Measurements from ENCODE around the gene CYP2C19. TPM values are rescaled to one million over a fixed set of nuclear protein-coding genes. Genes with fewer than 3 reads are reported as not detected.
"Not testable (repeated sequence)": the region's sequence is repeated elsewhere in the genome, so short reads cannot be mapped to it uniquely, and the experiment has no call there.

CYP2C19 gene
- total and polyA plus RNA-seq, 8 donors, result 0.31 to 135 (median 10.3) TPM

- intact Hi-C loops (cut with DNase I; ENCODE audit: low total_unique reads), result no loop called here
- DNase-seq, result no peak
- H3K4me3 ChIP-seq, result no peak overlapping the region
- peaks cover 0 to 7% (median 0%) of the 10 kb centered on the region in 4 donors for H3K9me3 ChIP-seq
- no peaks in the 10 kb centered on the region for H3K27me3 ChIP-seq
- no peak for TF ChIP-seq POLR2A (IDR thresholded peaks at IDR 0.05)
- no peak for TF ChIP-seq EP300 (IDR thresholded peaks at IDR 0.05)
- H3K4me1 ChIP-seq, result no peaks in the 10 kb centered on the region
- H3K27ac ChIP-seq, result no peak overlapping the region
- 83 to 96% (median 91%) methylated on average over 1 of the region's 1 CpG for whole genome bisulfite sequencing, 5 donors
- H3K36me3 ChIP-seq, result no peaks in the 10 kb centered on the region
These were observed 116.2 kb downstream of the CYP2C19 start for GRCh38 chr10:94878649-94879048.

- Histone ChIP-seq H3K36me3 (no peaks in the 10 kb centered on the region), H3K9me3 (peaks cover 0 to 7% (median 0%) of the 10 kb centered on the region in 4 donors), H3K27me3 (no peaks in the 10 kb centered on the region), H3K4me3 (no peak overlapping the region), H3K4me1 (no peaks in the 10 kb centered on the region), H3K27ac (no peak overlapping the region)
- no peak for DNase-seq
- intact Hi-C loops (cut with DNase I; ENCODE audit: low total_unique reads), result no loop called here
- TF ChIP-seq CTCF (IDR thresholded peaks at IDR 0.05) (no peak), POLR2A (IDR thresholded peaks at IDR 0.05) (no peak), EP300 (IDR thresholded peaks at IDR 0.05) (no peak), POLR2AphosphoS5 (IDR thresholded peaks at IDR 0.05) (no peak)
- WGBS, 5 donors, result 86 to 100% (median 89%) methylated on average over 1 of the region's 1 CpG
These were observed 116.7 kb downstream of the CYP2C19 start for GRCh38 chr10:94879214-94879613.

- Histone ChIP-seq H3K36me3 (no peaks in the 10 kb centered on the region), H3K9me3 (peaks cover 0 to 12% (median 5%) of the 10 kb centered on the region in 4 donors), H3K27me3 (no peaks in the 10 kb centered on the region), H3K4me3 (no peak overlapping the region), H3K4me1 (no peaks in the 10 kb centered on the region), H3K27ac (no peak overlapping the region)
- intact Hi-C loops (cut with DNase I; ENCODE audit: low total_unique reads), result no loop called here
- WGBS, 5 donors, result 69 to 75% (median 74%) methylated on average over 3 of the region's 3 CpGs
- DNase-seq, result no peak
- no peak for TF ChIP-seq CTCF (IDR thresholded peaks at IDR 0.05)
- no peak for TF ChIP-seq EP300 (IDR thresholded peaks at IDR 0.05)
- TF ChIP-seq POLR2A (IDR thresholded peaks at IDR 0.05), result no peak
- no peak for TF ChIP-seq POLR2AphosphoS5 (IDR thresholded peaks at IDR 0.05)
These were observed 126.6 kb downstream of the CYP2C19 start for GRCh38 chr10:94889123-94889522.

GRCh38 chr10:94890264-94891022, 128.0 kb downstream of the CYP2C19 start:
- H3K36me3 ChIP-seq, result no peaks in the 10 kb centered on the region
- WGBS, 5 donors, result 76 to 94% (median 92%) methylated on average over 4 of the region's 4 CpGs
- no peak overlapping the region for H3K27ac ChIP-seq
- TF ChIP-seq POLR2AphosphoS5 (IDR thresholded peaks at IDR 0.05) (no peak), CTCF (IDR thresholded peaks at IDR 0.05) (no peak), POLR2A (IDR thresholded peaks at IDR 0.05) (no peak), EP300 (IDR thresholded peaks at IDR 0.05) (no peak)
- no peak overlapping the region for H3K4me3 ChIP-seq
- intact Hi-C loops (cut with DNase I; ENCODE audit: low total_unique reads), result no loop called here
- H3K27me3 ChIP-seq, result no peaks in the 10 kb centered on the region
- peaks cover 0 to 12% (median 5%) of the 10 kb centered on the region in 4 donors for H3K9me3 ChIP-seq
- no peak for DNase-seq
- H3K4me1 ChIP-seq, result no peaks in the 10 kb centered on the region

GRCh38 chr10:94898414-94898813, 135.9 kb downstream of the CYP2C19 start:
- H3K36me3 ChIP-seq; DNase-seq; intact Hi-C loops (cut with DNase I; ENCODE audit: low total_unique reads); H3K4me1 ChIP-seq; H3K27ac ChIP-seq; H3K27me3 ChIP-seq; H3K4me3 ChIP-seq: not testable (repeated sequence)
- 49 to 82% (median 76%) methylated on average over 7 of the region's 7 CpGs for WGBS, 5 donors
- peaks cover 0 to 15% (median 4%) of the 10 kb centered on the region in 4 donors for H3K9me3 ChIP-seq

Data from stomach (tissue), 9 donors.